Epithelial cell of prostate (primary cell): Measurements from ENCODE around the gene RAB37.

Experiments used
- DNase-seq: peaks from one replicate; pipeline ENCODE4 v3.0.0-alpha.2; 2011; ENCODE audit warnings: low read depth, low spot score
- H3K27ac ChIP-seq: fragments of 450-650 bp; 2 replicates; pipeline ENCODE4 v1.5.1; 2017; ENCODE audit warnings: mild to moderate bottlenecking

RAB37 gene

DNA sequence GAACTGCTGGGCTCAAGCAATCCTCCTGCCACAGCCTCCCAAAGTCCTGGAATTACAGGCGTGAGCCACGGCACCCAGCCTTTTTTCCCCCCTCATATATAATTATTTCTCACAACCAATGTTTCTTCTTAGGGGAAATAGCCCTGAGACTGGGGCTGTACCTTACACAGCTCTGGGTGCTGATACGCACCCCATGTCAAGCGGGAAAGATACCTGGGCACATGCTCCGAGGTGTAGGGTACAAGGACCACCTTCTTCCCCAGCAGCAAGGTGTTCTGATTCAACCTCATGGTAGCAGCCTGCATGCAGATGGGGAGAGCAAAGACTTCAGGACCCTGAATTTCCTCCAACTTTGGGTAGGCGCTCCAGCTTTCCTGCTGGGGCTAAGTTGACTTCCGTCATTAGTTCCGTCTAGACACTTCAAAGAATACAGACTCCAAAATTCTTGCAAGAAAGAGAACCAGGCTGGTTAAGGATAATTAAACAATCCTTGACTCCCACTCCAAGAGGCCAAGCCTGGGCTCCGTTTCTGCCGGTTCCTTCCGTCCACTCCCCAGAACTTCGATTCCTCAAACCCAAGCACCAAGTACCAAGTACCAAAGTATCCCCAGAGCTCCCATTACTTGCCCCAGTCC is 38.5 kb downstream of the RAB37 start:
- H3K27ac ChIP-seq: peak overlapping the region; percentile 59
- no peak for DNase-seq

DNA sequence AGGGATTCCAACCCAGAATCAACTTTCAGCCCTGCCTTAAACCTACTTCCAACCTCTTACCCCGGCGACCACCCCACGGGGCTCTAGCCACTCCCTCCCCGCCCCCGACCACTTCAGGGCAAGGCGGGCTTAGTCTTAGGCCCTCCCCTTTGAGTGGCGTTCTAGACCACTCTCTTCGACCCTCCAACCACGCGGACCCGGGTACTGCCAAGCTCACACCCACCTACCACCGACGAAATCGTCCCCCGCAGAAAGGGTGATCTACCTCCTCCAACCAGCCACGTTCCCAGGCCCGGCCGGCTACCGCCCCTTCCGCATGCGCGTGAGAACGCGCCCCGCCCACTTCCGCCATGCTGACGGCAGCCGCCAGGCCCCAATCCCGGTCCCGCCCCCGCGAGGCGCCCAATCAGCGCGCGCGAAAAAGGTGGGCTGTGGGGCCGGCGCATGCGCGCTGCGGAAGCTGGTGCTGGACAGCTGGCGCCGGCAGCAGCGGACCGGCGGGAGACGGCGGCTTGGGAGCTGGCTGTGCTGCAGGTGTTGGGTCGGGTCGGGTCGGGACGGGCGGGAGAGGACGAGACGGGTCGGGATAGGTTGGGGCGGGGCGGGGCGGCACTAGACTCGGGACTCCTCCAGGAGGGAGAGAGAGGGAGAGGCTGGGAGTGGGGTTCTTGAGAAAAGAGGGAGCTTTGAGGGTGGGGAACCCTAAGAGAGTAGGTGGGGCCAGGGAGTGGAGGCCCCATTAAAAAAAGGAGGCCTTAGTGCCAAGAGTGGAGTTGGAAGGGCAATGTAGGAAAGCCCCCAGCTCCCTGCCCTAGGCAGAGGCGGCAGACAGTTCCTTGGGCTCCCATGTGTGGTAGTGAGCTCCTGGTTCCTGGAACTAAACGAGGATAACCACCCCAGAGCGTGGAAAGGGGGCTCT is 39.2 kb downstream of the RAB37 start, which contains the start of gene NAT9:
Gene NAT9, minus strand, starts transcription at position 302 of the 919 bp plus-strand sequence. CDS start 647 bp downstream, outside the sequence.
- DNase-seq: peak; percentile 62
- peak within 1 kb of the TSS; percentile 59 for H3K27ac ChIP-seq

- no peak overlapping the region for H3K27ac ChIP-seq
- no peak for DNase-seq
Observed at GRCh38 chr17:74776990-74777389, 39.9 kb downstream of the RAB37 start.

DNA sequence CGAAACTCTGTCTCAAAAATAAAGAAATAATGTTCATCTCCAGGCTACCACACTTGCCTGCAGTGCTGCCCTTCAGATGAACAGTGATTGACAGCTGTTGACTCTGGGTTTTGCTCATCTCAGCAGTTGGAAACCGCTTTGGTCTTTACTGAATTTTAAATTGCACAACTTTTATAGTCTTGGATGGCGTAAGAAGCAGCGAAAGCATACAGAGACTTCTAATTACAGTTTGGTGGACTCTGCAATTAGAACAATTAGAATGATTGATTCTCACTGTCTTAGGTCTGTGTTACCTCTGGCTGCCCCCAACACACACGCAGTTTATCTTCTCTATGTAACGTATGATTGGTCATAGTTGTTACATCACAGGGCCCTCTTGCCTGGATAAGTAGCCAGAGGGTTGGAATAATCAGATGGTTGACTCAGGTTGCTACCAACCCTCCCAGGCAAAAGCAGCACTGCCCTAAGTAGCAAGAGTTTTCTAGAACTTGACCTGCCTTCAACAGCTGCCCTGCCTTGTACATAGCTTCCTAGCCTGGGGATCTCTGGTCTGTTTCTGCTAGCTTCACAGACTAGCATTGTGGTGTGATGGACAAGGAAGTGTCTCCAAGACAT is 41.0 kb downstream of the RAB37 start:
- no peak overlapping the region for H3K27ac ChIP-seq

DNA sequence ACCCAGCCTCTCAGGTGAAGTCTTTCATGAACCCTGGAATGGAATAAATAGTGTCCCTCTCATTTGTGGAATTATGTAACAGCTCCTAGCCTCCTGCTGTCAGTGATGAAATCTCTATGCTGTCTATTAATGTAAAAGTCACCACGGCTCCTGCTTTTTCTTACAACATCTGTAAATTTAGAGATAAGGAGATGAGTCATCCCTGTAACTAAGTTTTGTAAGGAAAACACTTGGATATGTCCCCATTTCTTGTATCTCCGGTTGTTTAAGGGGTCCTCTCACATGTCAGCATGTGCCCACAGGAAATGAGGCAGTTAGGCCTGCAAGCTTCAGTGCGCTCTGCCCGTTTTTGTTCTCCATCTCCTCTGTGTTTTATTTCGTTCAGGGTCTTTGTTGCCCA is 41.9 kb downstream of the RAB37 start:
- DNase-seq: no peak
- H3K27ac ChIP-seq: no peak overlapping the region

More for the DNA sequence above, 41.0 kb downstream of the RAB37 start:
- no peak for DNase-seq

- DNase-seq: no peak
- H3K27ac ChIP-seq: no peak overlapping the region
Observed at GRCh38 chr17:74779501-74779900, 42.4 kb downstream of the RAB37 start.

DNA sequence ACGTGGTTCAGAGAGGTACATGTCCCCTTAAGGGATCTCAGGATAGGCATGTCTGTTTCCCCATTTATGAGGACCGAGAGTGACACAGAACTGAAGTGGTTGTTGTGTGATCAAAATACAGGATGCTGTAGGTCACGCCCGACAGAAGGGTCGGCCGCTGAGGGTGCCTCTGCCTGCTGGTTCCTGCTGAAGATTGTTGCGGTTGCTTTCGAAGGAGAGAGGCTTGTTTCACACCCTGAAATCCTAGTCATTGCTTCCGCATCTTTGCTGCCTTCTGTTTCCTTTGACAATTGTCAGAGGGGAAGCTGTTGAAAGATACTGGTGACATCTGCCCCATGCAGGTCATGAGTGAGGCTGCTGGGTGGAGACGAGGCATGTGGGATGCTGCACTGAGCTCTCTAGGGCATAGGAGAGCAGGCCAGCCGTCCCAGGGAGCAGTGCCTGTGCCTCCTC is 42.9 kb downstream of the RAB37 start:
- no peak for DNase-seq
- H3K27ac ChIP-seq: no peak overlapping the region

- H3K27ac ChIP-seq: no peak overlapping the region
- no peak for DNase-seq
Observed at GRCh38 chr17:74780443-74781238, 43.6 kb downstream of the RAB37 start.

GRCh38 chr17:74782571-74782970 is 45.5 kb downstream of the RAB37 start:
- DNase-seq: no peak

GRCh38 chr17:74784125-74784810 is 47.2 kb downstream of the RAB37 start:
- DNase-seq: no peak
- H3K27ac ChIP-seq: no peak overlapping the region

More at GRCh38 chr17:74782571-74782970, 45.5 kb downstream of the RAB37 start:
- no peak overlapping the region for H3K27ac ChIP-seq

DNA sequence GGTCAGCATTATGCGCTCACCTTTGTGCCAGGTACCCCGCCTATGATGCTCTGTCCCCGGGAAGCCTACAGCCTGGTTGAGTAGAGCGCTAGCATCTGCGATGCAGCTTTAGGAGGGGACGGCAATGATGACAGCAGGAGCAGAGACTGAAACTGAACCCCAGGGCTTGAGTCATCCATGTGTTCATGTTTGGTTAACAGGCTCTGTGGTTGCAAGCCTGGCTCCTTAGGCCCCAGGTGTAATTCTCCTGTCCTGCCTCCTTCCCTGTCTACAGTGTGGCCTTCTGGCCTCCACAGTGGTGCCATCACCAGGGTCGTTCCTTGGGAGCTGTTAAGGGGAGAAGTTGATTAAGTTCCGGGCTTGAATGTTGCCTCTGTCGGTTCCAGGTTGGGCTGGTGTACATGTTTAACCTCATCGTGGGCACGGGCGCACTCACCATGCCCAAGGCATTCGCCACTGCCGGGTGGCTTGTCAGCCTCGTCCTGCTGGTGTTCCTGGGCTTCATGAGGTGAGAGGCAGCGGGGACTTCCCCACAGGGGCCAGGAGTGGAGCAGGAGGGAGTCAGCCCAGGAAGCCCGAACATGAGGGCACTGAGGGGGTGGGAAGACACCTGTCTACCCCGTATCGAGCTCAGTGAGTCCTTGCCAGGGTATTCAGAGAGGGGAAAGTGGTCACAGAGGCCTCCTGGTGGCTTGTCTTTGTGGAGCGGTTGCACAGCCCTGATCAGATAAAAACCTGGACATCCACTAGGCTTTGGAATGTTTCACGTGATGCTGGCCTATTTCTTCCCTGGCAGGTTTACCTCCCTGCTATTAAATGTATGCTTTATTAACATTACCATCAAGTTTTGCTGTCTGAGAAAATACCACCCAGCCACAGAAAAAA is 48.3 kb downstream of the RAB37 start:
- H3K27ac ChIP-seq: no peak overlapping the region

GRCh38 chr17:74785981-74786360 is 48.9 kb downstream of the RAB37 start:
- no peak for DNase-seq
- H3K27ac ChIP-seq: no peak overlapping the region

More for the DNA sequence above, 48.3 kb downstream of the RAB37 start:
- DNase-seq: no peak

- DNase-seq: no peak
- no peak overlapping the region for H3K27ac ChIP-seq
Observed at GRCh38 chr17:74786431-74787055, 49.5 kb downstream of the RAB37 start.

GRCh38 chr17:74790161-74791058 is 53.4 kb downstream of the RAB37 start:
- no peak overlapping the region for H3K27ac ChIP-seq
- DNase-seq: no peak

- DNase-seq: no peak
- H3K27ac ChIP-seq: no peak overlapping the region
Observed at GRCh38 chr17:74792586-74793105, 55.6 kb downstream of the RAB37 start.

- no peak overlapping the region for H3K27ac ChIP-seq
- DNase-seq: no peak
Observed at GRCh38 chr17:74795327-74796020, 58.4 kb downstream of the RAB37 start.
